D721Med (cell line): ENCODE data around the gene KCNA1.

Source experiments
- DNase-seq: peaks from one replicate; pipeline ENCODE4 v3.0.0; 2011; ENCODE audit warnings: low spot score; ENCODE audit not compliant: insufficient read length
- FAIRE-seq: peaks from 2 replicates; lab custom pipeline; 2011; peaks lifted over from hg19 to GRCh38; lab: Jason Lieb, UNC
- CTCF ChIP-seq: IDR thresholded peaks from 2 replicates; pipeline ENCODE4 v1.5.1; 2012; ENCODE audit warnings: mild to moderate bottlenecking, control low read depth; ENCODE audit not compliant: insufficient read depth; ENCODE audit errors: missing control alignments

KCNA1 gene

DNA sequence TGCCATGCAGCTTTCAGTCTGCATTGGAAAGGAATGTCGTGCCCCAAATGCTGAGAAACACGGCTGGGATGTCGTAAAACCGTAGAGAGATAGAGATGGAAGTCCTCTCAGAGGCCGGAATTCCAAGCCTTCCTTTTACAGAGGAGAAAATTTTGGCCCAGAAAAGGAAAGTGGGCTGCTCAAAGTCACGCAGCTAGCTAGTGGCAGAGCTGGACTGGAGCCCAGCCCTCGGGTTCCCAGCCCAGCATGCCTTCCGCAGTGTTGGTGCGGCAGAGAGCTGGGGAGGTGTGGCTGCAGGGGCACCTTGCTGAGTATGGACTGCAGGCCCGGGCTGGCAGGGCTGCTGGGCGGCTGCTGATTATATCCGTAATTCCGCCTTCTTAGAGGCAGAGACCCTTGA, 50.3 kb downstream of the KCNA1 start:
- FAIRE-seq (no peak), DNase-seq (no peak)
- no peak for TF ChIP-seq CTCF

GRCh38 chr12:4960547-4960946, 50.8 kb downstream of the KCNA1 start:
- FAIRE-seq, result no peak
- TF ChIP-seq CTCF, result no peak
- DNase-seq, result no peak

DNA sequence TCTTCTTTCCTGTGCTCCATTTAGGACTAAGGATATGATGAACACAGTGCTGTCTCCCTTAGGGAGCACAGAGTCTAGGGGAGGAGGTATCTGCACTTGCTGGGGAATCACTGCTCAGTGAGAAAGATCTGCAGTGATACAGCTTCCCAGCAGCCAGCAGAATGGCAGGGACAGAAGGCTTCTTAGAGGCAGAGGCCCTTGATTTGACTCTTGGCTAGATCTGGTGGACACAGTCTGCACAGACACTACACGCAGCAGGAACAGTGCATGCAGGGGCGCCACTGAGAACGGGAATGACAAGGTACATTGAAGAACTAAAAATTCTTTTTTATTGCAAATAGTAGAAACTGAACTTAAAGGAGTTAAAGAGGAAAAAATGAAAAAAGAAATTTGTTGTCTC, 51.6 kb downstream of the KCNA1 start:
- no peak for FAIRE-seq
- no peak for DNase-seq
- TF ChIP-seq CTCF, result no peak

- FAIRE-seq, result no peak
- DNase-seq, result no peak
- TF ChIP-seq CTCF, result no peak
Measured at GRCh38 chr12:4962539-4963486, 53.1 kb downstream of the KCNA1 start.
